Thoracic aorta (tissue), 2 donors: ENCODE data around the gene LBX2. TPM values are rescaled to one million over a fixed set of nuclear protein-coding genes. Genes with fewer than 3 reads are reported as not detected.
A peak's percentile ranks its signal among the peaks of the same experiment; 100 is the strongest.

Source experiments
- ATAC-seq: fragments of 150-250 bp; one replicate; pipeline ENCODE4 v1.8.0; 2017; ENCODE audit warnings: low read depth; ENCODE audit not compliant: insufficient number of reproducible peaks, low FRiP score
- DNase-seq: peaks from one replicate; pipeline ENCODE4 v3.0.0-alpha.2; 2020; ENCODE audit warnings: low spot score
- H3K27ac ChIP-seq, 2 donors: fragments of 200-600 bp; sonication (generic); 1 replicate in 1 of 2; 2 replicates in 1 of 2; pipeline ENCODE4 v1.5.1; 2016; ENCODE audit warnings: mild to moderate bottlenecking in 2 of 2, moderate library complexity in 2 of 2
- H3K27me3 ChIP-seq: fragments of 200-600 bp; sonication (generic); replicated peaks from 2 replicates; pipeline ENCODE4 v1.6.0; 2016; ENCODE audit warnings: mild to moderate bottlenecking; ENCODE audit not compliant: insufficient read depth
- H3K36me3 ChIP-seq: fragments of 200-600 bp; sonication (generic); one replicate; pipeline ENCODE4 v1.5.1; 2016
- H3K4me1 ChIP-seq, 2 donors: fragments of 200-600 bp; sonication (generic); 1 replicate in 1 of 2; 2 replicates in 1 of 2; pipeline versions ENCODE4 v1.5.1 to v1.6.0; 2016; ENCODE audit warnings: low read depth in 2 of 2, mild to moderate bottlenecking in 1 of 2; ENCODE audit not compliant: control insufficient read depth in 1 of 2
- H3K4me3 ChIP-seq: fragments of 200-600 bp; sonication (generic); 2 replicates; pipeline ENCODE4 v1.5.1; 2016; ENCODE audit warnings: mild to moderate bottlenecking
- H3K9me3 ChIP-seq: fragments of 200-600 bp; sonication (generic); 2 replicates; pipeline ENCODE4 v1.5.1; 2016
- total RNA-seq, 2 donors: library from RNA; depleted of rRNA; stranded (reverse); fragments of >200 nt; gene quantifications; one replicate each; pipeline versions ENCODE4 v1.1.0 to v1.2.3, GENCODE V29; 2016
- TF ChIP-seq, protein P1 (sequence below): fragments of 200-600 bp; sonication (generic); IDR thresholded peaks from one replicate; pipeline ENCODE4 v1.5.1; 2019; ENCODE audit warnings: antibody characterized with exemption

Gene LBX2
- total RNA-seq, 2 donors from 2014 or later = 0.54 to 0.71 TPM

DNA sequence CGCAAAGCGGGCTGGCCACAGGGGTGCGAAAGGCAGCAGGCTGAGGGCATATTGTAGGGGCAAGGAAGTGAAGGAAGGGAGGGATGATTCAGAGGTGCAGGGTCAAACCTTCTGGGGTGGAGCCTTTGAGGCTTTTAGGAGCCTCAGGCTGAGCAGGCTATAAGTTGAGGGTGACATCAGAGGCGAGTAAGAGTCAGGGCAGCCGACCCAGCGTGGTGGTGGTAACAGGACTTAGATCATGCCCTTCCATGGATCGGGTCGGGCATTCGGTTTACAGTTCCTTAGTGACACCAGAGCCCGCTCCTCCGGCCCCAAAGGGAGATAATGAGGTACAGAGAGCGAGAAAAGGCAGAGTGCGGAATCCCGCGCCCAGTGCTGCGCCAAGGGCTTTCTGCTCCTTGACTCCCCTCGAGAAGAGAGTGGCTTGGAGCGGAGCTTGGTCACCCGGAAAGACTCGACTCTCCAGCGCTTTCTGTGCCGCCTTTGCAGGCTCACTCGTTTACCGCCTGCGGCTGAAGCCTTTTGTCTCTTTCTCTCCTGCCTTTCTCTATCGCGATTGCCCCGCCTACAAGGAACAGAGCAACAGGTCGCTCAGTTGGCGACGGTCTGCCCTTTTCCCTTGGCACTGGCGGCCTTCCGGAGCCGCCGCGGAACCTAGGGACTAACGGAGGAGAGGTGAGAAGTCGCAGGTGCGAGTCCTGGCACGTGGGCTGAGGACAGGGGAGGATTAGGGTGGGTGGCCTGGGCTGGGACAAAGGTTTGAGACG is 720 bp downstream of the LBX2 start:
- Histone ChIP-seq H3K4me3 (peak overlapping the region; percentile 65), H3K27me3 (peaks cover 6% of the 10 kb centered on the region), H3K36me3 (peaks cover 1% of the 10 kb centered on the region), H3K4me1 (peaks cover 16 to 41% of the 10 kb centered on the region in 2 donors), H3K9me3 (no peaks in the 10 kb centered on the region), H3K27ac (peak overlapping the region in 1 of 2 donors; percentile 37)
- DNase-seq (no peak), ATAC-seq (no peak)
- TF ChIP-seq, protein P1, sequence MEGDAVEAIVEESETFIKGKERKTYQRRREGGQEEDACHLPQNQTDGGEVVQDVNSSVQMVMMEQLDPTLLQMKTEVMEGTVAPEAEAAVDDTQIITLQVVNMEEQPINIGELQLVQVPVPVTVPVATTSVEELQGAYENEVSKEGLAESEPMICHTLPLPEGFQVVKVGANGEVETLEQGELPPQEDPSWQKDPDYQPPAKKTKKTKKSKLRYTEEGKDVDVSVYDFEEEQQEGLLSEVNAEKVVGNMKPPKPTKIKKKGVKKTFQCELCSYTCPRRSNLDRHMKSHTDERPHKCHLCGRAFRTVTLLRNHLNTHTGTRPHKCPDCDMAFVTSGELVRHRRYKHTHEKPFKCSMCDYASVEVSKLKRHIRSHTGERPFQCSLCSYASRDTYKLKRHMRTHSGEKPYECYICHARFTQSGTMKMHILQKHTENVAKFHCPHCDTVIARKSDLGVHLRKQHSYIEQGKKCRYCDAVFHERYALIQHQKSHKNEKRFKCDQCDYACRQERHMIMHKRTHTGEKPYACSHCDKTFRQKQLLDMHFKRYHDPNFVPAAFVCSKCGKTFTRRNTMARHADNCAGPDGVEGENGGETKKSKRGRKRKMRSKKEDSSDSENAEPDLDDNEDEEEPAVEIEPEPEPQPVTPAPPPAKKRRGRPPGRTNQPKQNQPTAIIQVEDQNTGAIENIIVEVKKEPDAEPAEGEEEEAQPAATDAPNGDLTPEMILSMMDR = no peak

DNA sequence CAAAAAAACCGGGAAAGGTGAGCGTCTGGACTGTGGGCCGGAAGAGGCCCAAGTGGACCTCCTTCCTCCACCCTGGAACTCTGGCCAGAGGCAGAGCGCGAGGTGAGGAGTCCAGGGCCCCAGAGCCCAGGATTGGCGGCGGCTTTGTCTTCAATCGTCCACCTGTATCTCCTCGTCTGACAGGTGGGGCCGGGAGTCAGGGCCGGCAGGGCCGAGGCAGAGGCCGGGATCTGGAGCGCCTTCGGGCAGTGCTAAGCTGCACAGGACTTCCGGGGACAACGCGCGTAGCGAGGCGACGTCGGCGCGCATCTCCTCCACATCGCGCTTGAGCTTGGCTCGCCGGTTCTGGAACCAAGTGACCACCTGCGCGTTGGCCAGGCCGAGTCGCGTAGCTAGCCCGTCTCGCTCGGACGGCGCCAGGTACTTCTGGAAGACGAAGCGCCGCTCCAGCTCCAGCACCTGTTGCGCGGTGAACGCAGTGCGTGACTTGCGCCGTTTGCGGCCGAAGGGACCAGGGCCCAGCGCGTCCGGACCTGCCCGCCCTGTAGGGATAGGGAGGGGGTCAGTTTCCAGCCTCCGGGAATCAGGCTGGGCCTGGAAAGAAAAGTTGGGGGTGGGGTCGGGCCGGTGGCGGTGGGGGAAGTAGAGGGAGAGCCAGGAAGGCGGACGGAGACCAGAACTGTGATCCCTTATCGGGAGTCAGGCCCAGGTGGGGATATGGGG is 1.5 kb downstream of the LBX2 start:
- H3K27ac ChIP-seq = peak overlapping the region in 1 of 2 donors; percentile 37

DNA sequence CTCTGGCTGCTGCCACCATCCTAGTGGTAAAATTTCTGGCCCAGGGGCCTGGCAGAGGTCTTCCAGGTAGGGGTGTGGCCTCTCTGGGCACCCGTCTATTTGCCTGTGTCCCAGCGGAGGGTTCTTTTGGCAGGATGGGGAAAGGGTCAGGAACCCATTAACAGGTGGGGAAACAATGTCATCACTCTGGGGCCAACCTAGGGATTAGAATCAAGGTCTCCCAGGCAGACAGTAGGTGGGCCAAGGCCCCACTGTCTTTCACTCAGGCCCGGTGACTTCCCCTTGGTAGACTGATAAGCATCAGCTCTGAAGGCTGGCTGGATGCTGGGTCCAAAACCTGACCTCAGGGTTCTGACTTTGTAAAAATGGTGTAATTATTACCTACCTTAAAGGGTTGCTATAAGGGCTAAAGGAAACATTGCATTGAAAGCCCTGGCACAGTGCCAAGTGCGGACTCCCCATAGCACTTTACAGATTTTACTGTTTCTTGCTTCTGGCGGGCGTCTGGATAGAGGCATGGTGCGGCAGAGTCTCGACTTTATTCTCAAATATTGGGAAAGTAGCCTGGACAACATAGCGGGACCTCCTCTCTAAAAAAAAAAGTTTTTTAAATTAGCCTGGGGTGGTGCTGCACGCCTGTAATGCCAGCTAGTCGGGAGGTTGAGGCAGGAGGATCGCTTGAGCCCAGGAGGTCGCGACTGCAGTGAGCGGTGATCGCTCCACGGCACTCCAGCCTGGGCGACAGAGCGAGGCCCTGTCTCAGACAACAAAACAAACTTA is 2.2 kb downstream of the LBX2 start:
- peaks cover 16 to 28% of the 10 kb centered on the region in 2 donors for H3K4me1 ChIP-seq

More for the DNA sequence above, 1.5 kb downstream of the LBX2 start:
- H3K4me3 ChIP-seq = peak overlapping the region; percentile 65
- no peaks in the 10 kb centered on the region for H3K9me3 ChIP-seq
- DNase-seq (no peak), ATAC-seq (no peak)
- H3K36me3 ChIP-seq = peaks cover 9% of the 10 kb centered on the region
- H3K27me3 ChIP-seq = peaks cover 6% of the 10 kb centered on the region
- peaks cover 16 to 33% of the 10 kb centered on the region in 2 donors for H3K4me1 ChIP-seq
- TF ChIP-seq, protein P1 = no peak

DNA sequence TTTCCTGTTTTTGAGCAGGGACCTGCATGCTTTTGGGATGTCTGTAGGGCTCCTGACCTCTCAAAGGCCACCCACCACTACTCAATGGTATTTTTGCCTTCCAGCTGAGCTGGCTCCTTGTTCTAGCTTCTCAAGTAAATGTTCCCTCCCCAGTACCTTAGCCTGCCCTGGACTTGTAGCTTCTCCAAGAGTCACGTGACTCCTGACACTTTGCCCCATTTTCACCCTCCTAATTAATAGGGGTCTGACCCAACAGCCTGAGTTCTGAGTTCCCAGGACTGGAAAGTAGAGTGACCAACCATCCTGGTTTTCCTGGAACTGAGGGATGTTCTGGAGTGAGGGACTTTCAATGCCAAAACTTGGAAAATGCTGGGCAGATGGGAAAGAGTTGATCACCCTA is 4.0 kb downstream of the LBX2 start:
- TF ChIP-seq, protein P1 = no peak
- H3K27ac ChIP-seq = no peak overlapping the region
- no peak overlapping the region for H3K4me3 ChIP-seq
- peaks cover 16 to 28% of the 10 kb centered on the region in 2 donors for H3K4me1 ChIP-seq
- ATAC-seq (no peak), DNase-seq (no peak)
- no peaks in the 10 kb centered on the region for H3K9me3 ChIP-seq
- H3K36me3 ChIP-seq = peaks cover 34% of the 10 kb centered on the region
- peaks cover 6% of the 10 kb centered on the region for H3K27me3 ChIP-seq

More for the DNA sequence above, 2.2 kb downstream of the LBX2 start:
- DNase-seq = no peak
- peak overlapping the region; percentile 65 for H3K4me3 ChIP-seq
- H3K9me3 ChIP-seq = no peaks in the 10 kb centered on the region
- TF ChIP-seq, protein P1 = no peak
- H3K27ac ChIP-seq = no peak overlapping the region
- H3K27me3 ChIP-seq = peaks cover 6% of the 10 kb centered on the region
- ATAC-seq = no peak
- peaks cover 16% of the 10 kb centered on the region for H3K36me3 ChIP-seq
